Measurements from ENCODE around the gene PLD3. TPM values are rescaled to one million over a fixed set of nuclear protein-coding genes. Genes with fewer than 3 reads are reported as not detected.

PLD3 gene
- total RNA-seq, 1 donor, result 136 TPM

DNA sequence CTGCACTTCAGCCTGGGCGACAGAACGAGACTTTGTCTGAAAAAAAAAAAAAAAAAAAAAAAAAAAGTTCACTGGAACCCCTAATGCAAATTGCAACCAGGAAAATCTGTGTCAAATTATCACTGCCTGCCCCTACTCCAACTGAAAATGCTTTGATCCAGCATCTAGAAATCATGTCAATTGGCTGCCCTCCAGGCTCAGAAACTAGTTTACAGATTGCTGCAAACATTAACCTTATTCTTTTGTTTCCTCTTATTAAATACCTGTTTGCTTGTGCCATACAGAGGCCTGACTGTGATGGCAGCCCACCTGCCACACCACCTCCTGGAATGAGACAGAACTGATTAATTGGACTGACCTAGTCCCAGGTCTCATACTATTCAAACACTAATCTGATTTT, 44.7 kb upstream of the PLD3 start:
- TF ChIP-seq, protein P1, sequence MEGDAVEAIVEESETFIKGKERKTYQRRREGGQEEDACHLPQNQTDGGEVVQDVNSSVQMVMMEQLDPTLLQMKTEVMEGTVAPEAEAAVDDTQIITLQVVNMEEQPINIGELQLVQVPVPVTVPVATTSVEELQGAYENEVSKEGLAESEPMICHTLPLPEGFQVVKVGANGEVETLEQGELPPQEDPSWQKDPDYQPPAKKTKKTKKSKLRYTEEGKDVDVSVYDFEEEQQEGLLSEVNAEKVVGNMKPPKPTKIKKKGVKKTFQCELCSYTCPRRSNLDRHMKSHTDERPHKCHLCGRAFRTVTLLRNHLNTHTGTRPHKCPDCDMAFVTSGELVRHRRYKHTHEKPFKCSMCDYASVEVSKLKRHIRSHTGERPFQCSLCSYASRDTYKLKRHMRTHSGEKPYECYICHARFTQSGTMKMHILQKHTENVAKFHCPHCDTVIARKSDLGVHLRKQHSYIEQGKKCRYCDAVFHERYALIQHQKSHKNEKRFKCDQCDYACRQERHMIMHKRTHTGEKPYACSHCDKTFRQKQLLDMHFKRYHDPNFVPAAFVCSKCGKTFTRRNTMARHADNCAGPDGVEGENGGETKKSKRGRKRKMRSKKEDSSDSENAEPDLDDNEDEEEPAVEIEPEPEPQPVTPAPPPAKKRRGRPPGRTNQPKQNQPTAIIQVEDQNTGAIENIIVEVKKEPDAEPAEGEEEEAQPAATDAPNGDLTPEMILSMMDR (IDR thresholded peaks at IDR 0.05; ENCODE audit: extremely low read depth, low read depth, low read length), result no peak
- H3K79me2 ChIP-seq (ENCODE audit: insufficient read depth, low read length), result no peaks in the 10 kb centered on the region
- H3K4me2 ChIP-seq (ENCODE audit: insufficient read depth, low read length), result no peak overlapping the region
- no peak for DNase-seq (ENCODE audit: insufficient read length, low spot score, missing footprints)
- no peaks in the 10 kb centered on the region for H4K20me1 ChIP-seq (ENCODE audit: insufficient read depth, low read length)
- H3K9me3 ChIP-seq (ENCODE audit: low read depth, low read length), result no peaks in the 10 kb centered on the region
- H3K4me1 ChIP-seq (ENCODE audit: insufficient read depth, low read length), result no peaks in the 10 kb centered on the region
- no peaks in the 10 kb centered on the region for H3K27me3 ChIP-seq (ENCODE audit: insufficient read depth, low read length)
- H3K4me3 ChIP-seq (ENCODE audit: insufficient read depth, low read length), result no peak overlapping the region
- H3K36me3 ChIP-seq (ENCODE audit: insufficient read depth, low read length), result no peaks in the 10 kb centered on the region
- no peak overlapping the region for H2AFZ ChIP-seq (ENCODE audit: low read length)
- H3K27ac ChIP-seq (ENCODE audit: low read depth, low read length), result no peak overlapping the region

DNA sequence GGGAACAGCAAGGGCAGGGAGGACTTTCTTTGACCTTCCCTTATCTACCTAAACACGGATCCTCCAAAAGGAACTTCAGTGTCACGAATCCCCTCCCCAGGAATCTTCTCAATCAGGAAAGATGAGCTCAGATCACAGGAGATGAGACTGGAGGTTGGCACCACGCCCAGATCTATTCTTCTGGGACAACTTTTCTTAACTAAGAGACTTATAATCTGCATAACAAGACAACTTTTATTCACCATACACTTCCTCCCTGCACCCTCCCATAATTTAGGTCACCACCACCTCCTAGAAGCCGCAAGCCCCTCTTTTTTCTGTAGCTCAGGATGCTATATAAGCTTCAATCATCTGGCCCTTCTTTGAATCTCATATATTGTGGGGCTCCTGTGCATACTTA, 44.2 kb upstream of the PLD3 start:
- Histone ChIP-seq H2AFZ (ENCODE audit: low read length) (no peak overlapping the region), H3K79me2 (ENCODE audit: insufficient read depth, low read length) (no peaks in the 10 kb centered on the region), H3K4me2 (ENCODE audit: insufficient read depth, low read length) (no peak overlapping the region), H3K4me3 (ENCODE audit: insufficient read depth, low read length) (no peak overlapping the region), H3K27ac (ENCODE audit: low read depth, low read length) (no peak overlapping the region), H3K4me1 (ENCODE audit: insufficient read depth, low read length) (no peaks in the 10 kb centered on the region), H3K9me3 (ENCODE audit: low read depth, low read length) (no peaks in the 10 kb centered on the region), H4K20me1 (ENCODE audit: insufficient read depth, low read length) (no peaks in the 10 kb centered on the region), H3K36me3 (ENCODE audit: insufficient read depth, low read length) (no peaks in the 10 kb centered on the region), H3K27me3 (ENCODE audit: insufficient read depth, low read length) (no peaks in the 10 kb centered on the region)
- no peak for DNase-seq (ENCODE audit: insufficient read length, low spot score, missing footprints)
- TF ChIP-seq, protein P1 (IDR thresholded peaks at IDR 0.05; ENCODE audit: extremely low read depth, low read depth, low read length), result no peak

- H3K27ac ChIP-seq (ENCODE audit: low read depth, low read length), result no peak overlapping the region
- H3K27me3 ChIP-seq (ENCODE audit: insufficient read depth, low read length), result no peaks in the 10 kb centered on the region
- no peak overlapping the region for H2AFZ ChIP-seq (ENCODE audit: low read length)
- peak; percentile 94 for DNase-seq (ENCODE audit: insufficient read length, low spot score, missing footprints)
- no peaks in the 10 kb centered on the region for H4K20me1 ChIP-seq (ENCODE audit: insufficient read depth, low read length)
- no peaks in the 10 kb centered on the region for H3K36me3 ChIP-seq (ENCODE audit: insufficient read depth, low read length)
- H3K9me3 ChIP-seq (ENCODE audit: low read depth, low read length), result no peaks in the 10 kb centered on the region
- H3K79me2 ChIP-seq (ENCODE audit: insufficient read depth, low read length), result no peaks in the 10 kb centered on the region
- H3K4me1 ChIP-seq (ENCODE audit: insufficient read depth, low read length), result no peaks in the 10 kb centered on the region
- H3K4me3 ChIP-seq (ENCODE audit: insufficient read depth, low read length), result no peak overlapping the region
- H3K4me2 ChIP-seq (ENCODE audit: insufficient read depth, low read length), result no peak overlapping the region
- TF ChIP-seq, protein P1 (IDR thresholded peaks at IDR 0.05; ENCODE audit: extremely low read depth, low read depth, low read length), result peak; percentile 83
Measured at GRCh38 chr19:40305403-40305802, 43.1 kb upstream of the PLD3 start.

- TF ChIP-seq, protein P1 (IDR thresholded peaks at IDR 0.05; ENCODE audit: extremely low read depth, low read depth, low read length), result no peak
- no peak for DNase-seq (ENCODE audit: insufficient read length, low spot score, missing footprints)
- Histone ChIP-seq H3K27ac (ENCODE audit: low read depth, low read length) (no peak overlapping the region), H3K79me2 (ENCODE audit: insufficient read depth, low read length) (no peaks in the 10 kb centered on the region), H3K9me3 (ENCODE audit: low read depth, low read length) (no peaks in the 10 kb centered on the region), H3K27me3 (ENCODE audit: insufficient read depth, low read length) (no peaks in the 10 kb centered on the region), H3K36me3 (ENCODE audit: insufficient read depth, low read length) (no peaks in the 10 kb centered on the region), H4K20me1 (ENCODE audit: insufficient read depth, low read length) (no peaks in the 10 kb centered on the region), H3K4me2 (ENCODE audit: insufficient read depth, low read length) (no peak overlapping the region), H3K4me3 (ENCODE audit: insufficient read depth, low read length) (no peak overlapping the region), H3K4me1 (ENCODE audit: insufficient read depth, low read length) (no peaks in the 10 kb centered on the region), H2AFZ (ENCODE audit: low read length) (no peak overlapping the region)
Measured at GRCh38 chr19:40309666-40310065, 38.8 kb upstream of the PLD3 start.
